Left ventricle myocardium inferior (tissue), 1 donor: Measurements from ENCODE around the gene TOP2A. TPM values are rescaled to one million over a fixed set of nuclear protein-coding genes. Genes with fewer than 3 reads are reported as not detected.
A peak's percentile ranks its signal among the peaks of the same experiment; 100 is the strongest.
"Not testable (repeated sequence)": the region's sequence is repeated elsewhere in the genome, so short reads cannot be mapped to it uniquely, and the experiment has no call there.

ENCODE experiments used
- DNase-seq: peaks from one replicate; pipeline ENCODE4 v3.0.0-alpha.2; 2020
- H3K27ac ChIP-seq: fragments of 200-600 bp; replicated peaks from 2 replicates; pipeline ENCODE4 v1.8.0; 2021
- H3K27me3 ChIP-seq: fragments of 200-600 bp; 2 replicates; pipeline ENCODE4 v1.8.0; 2021; ENCODE audit warnings: low read depth
- H3K36me3 ChIP-seq: fragments of 200-600 bp; 2 replicates; pipeline ENCODE4 v1.8.0; 2021
- H3K4me1 ChIP-seq: fragments of 200-600 bp; 2 replicates; pipeline ENCODE4 v1.8.0; 2021
- H3K4me3 ChIP-seq: fragments of 200-600 bp; 2 replicates; pipeline ENCODE4 v1.8.0; 2021; ENCODE audit warnings: mild to moderate bottlenecking, moderate library complexity
- H3K9me3 ChIP-seq: fragments of 200-600 bp; replicated peaks from 2 replicates; pipeline ENCODE4 v1.8.0; 2021
- intact Hi-C: fragments of 100-400 bp; cut with micrococcal nuclease; formaldehyde crosslinking; loops from one replicate; pipeline ENCODE4 v1.11.0; 2022
- total RNA-seq: library from RNA; stranded (reverse); fragmentation: NEBNext Ultra II Directional; extraction: Animal tissue kit (Norgen Biotek cat#: 25700); gene quantifications from one replicate; pipeline ENCODE4 v1.2.1, GENCODE V29; 2021
- TF ChIP-seq, protein P1 (sequence below): fragments of 200-600 bp; IDR thresholded peaks from 2 replicates; pipeline ENCODE4 v1.8.0; 2021; ENCODE audit warnings: antibody characterized with exemption, mild to moderate bottlenecking, borderline replicate concordance
- donor health status: DM: no; HTN: yes; CAD: no; lungs with severe emphysema.

TOP2A gene
- total RNA-seq, 1 donor from 2014 or later, result 2.1 TPM

DNA sequence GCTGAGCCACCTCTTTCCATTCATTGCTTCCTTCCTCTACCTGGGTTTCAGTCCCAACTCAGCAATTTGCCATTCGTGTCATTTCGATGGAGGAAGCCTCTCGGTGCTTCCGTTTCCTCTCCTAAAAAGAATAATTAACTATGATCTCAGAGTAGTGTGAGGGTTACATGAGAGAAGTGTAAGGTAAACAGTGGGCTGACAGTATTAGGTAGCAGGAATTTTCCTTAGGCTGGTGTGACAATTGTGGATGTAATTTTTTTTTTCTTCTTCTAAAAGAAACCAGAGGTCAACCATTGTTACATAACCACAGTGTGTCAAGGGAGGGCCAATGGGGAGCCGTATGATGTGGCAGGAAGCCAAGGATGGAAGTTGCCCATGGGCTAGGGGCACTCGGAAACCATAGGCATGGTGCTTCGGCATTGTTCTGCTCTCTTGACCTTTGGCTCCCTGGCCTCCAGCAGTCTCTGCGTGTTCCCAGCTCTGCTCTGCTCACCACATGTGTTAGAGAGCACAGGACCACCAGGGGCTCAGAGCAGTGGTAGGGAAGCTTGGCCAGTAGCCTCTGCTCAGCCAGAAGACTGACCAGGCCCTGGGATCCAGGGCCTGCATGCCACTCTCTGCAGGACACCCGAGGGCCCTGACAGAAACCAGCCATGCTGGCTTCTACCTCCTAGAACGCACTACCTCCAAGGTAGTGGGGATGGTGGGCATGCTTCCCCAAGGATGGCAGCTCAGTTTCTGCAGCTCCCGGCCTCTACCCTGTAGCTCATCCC, 2.0 kb upstream of the TOP2A start:
- Histone ChIP-seq H3K27ac (no peak overlapping the region), H3K4me1 (peaks cover 21% of the 10 kb centered on the region)
- intact Hi-C loops, result loop anchor here (10.0 kb wide), 1 partner anchor 65 kb away; no protein-coding TSS in a partner anchor

DNA sequence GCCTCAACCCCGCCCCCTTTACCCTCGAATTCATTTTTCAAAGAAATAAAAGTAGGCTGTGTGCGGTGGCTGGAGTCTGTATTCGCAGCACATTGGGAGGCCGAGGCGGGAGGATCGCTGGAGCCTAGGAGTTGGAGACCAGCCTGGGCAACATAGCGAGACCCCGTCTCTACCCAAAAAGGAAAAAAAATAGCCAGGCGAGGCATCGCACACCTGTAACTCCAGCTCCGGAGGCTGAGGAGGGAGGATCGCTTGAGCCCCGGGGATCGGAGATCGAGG, 671 bp upstream of the TOP2A start:
- H3K27ac ChIP-seq, result peak overlapping the region; percentile 56
- H3K9me3 ChIP-seq, result no peaks in the 10 kb centered on the region
- no peak for DNase-seq
- peaks cover 17% of the 10 kb centered on the region for H3K4me1 ChIP-seq
- TF ChIP-seq, protein P1, sequence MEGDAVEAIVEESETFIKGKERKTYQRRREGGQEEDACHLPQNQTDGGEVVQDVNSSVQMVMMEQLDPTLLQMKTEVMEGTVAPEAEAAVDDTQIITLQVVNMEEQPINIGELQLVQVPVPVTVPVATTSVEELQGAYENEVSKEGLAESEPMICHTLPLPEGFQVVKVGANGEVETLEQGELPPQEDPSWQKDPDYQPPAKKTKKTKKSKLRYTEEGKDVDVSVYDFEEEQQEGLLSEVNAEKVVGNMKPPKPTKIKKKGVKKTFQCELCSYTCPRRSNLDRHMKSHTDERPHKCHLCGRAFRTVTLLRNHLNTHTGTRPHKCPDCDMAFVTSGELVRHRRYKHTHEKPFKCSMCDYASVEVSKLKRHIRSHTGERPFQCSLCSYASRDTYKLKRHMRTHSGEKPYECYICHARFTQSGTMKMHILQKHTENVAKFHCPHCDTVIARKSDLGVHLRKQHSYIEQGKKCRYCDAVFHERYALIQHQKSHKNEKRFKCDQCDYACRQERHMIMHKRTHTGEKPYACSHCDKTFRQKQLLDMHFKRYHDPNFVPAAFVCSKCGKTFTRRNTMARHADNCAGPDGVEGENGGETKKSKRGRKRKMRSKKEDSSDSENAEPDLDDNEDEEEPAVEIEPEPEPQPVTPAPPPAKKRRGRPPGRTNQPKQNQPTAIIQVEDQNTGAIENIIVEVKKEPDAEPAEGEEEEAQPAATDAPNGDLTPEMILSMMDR, result no peak
- peak overlapping the region; percentile 72 for H3K4me3 ChIP-seq
- intact Hi-C loops, result loop anchor here (10.0 kb wide), 1 partner anchor 64 kb away; no protein-coding TSS in a partner anchor
- H3K36me3 ChIP-seq, result no peaks in the 10 kb centered on the region
- H3K27me3 ChIP-seq, result peaks cover 10% of the 10 kb centered on the region

More for the DNA sequence above, 2.0 kb upstream of the TOP2A start:
- TF ChIP-seq, protein P1, result no peak
- Histone ChIP-seq H3K27me3 (peaks cover 10% of the 10 kb centered on the region), H3K36me3 (no peaks in the 10 kb centered on the region), H3K9me3 (no peaks in the 10 kb centered on the region), H3K4me3 (no peak overlapping the region)
- DNase-seq, result no peak

DNA sequence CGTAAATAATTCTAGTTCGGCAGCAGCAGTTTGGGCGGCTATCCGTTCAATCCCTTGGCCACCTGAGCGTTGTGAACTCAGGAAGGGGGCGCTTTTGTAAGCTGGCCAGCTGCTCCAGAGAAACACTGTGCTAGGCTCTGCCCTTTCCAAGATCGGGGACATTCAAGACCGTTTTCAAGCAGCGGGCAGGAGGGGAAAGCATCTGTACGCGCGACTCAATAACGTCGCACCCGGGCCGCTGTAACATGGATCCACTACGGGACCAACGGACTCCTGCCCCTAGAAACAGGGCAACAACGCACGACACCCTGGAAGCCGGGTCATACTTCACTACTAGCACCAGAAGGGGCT, 463 bp downstream of the TOP2A start:
- Histone ChIP-seq H3K36me3 (no peaks in the 10 kb centered on the region), H3K4me3 (peak overlapping the region; percentile 72), H3K27ac (no peak overlapping the region), H3K9me3 (no peaks in the 10 kb centered on the region), H3K4me1 (peaks cover 17% of the 10 kb centered on the region), H3K27me3 (peaks cover 10% of the 10 kb centered on the region)
- intact Hi-C loops, result loop anchor here (10.0 kb wide), 1 partner anchor 62 kb away; no protein-coding TSS in a partner anchor
- no peak for DNase-seq
- TF ChIP-seq, protein P1, result no peak

DNA sequence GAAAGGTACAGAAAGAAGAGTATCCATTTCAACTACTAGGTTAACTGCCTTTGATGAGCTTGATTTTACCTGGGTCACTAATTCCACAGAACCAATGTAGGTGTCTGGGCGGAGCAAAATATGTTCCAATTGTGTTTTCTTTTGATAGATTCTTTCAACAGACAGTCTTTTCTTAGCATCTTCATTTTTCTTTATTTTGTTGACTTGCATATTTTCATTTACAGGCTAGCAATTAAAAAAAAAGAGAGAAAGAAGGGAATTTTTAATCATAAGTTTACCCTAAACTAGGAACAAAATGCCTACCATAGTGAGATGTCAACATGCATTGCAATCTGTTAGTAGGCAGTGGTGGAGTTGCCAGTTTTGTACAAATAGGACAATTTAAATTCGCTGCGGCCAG, 1.0 kb downstream of the TOP2A start:
- H3K9me3 ChIP-seq, result no peaks in the 10 kb centered on the region
- H3K4me1 ChIP-seq, result peaks cover 17% of the 10 kb centered on the region
- TF ChIP-seq, protein P1, result no peak
- no peak overlapping the region for H3K4me3 ChIP-seq
- no peak overlapping the region for H3K27ac ChIP-seq
- no peaks in the 10 kb centered on the region for H3K36me3 ChIP-seq
- no peak for DNase-seq
- peaks cover 10% of the 10 kb centered on the region for H3K27me3 ChIP-seq
- intact Hi-C loops, result loop anchor here (10.0 kb wide), 1 partner anchor 62 kb away; no protein-coding TSS in a partner anchor

DNA sequence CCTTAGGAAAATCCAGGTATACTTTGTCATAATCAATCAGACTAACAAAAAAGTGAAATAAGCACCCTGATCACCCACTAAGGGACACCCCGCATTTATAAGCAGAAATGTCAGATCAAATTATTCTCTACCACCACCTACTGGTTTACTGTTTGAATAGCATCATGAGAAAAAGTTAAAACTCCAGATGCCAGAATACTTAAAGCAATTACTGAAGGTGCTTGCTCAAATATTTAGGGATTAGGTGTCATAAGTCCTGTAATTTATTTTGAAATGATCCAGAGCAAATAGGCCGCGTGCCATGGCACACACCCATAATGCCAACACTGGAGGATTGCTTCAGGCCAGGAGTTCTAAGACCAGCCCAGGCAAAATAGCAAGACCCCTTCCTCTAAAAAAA, 2.3 kb downstream of the TOP2A start:
- Histone ChIP-seq H3K4me3 (no peak overlapping the region), H3K4me1 (peaks cover 17% of the 10 kb centered on the region), H3K27ac (no peak overlapping the region), H3K9me3 (no peaks in the 10 kb centered on the region), H3K27me3 (peaks cover 10% of the 10 kb centered on the region), H3K36me3 (no peaks in the 10 kb centered on the region)
- intact Hi-C loops, result loop anchor here (10.0 kb wide), 1 partner anchor 61 kb away; no protein-coding TSS in a partner anchor
- TF ChIP-seq, protein P1, result peak; percentile 77
- DNase-seq, result no peak

DNA sequence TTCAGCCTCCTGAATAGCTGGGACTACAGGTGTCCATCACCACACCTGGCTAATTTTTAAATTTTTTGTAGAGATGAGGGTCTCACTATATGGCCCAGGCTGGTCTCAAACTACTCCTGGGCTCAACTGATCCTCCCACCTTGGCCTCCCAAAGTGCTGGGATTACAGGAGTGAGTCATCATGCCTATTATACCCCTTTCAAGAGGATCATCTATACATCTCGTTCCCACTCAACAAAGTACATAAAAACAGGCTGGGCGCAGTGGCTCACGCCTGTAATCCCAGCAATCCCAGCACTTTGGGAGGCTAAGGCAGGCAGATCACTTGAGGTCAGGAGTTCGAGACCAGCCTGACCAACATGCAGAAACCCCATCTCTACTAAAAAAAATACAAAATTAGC, 3.4 kb downstream of the TOP2A start:
- intact Hi-C loops, result loop anchor here (10.0 kb wide), 1 partner anchor 60 kb away; no protein-coding TSS in a partner anchor
- not testable (repeated sequence) for H3K9me3 ChIP-seq, H3K27me3 ChIP-seq, DNase-seq, H3K27ac ChIP-seq, H3K36me3 ChIP-seq, H3K4me3 ChIP-seq
- peaks cover 14% of the 10 kb centered on the region for H3K4me1 ChIP-seq
